Activated CD4-positive, alpha-beta T cell treated with anti-CD3 and anti-CD28 coated beads, Interleukin-2, amount 10 ng/mL, durations not matched to agents 24 days and 14 days (primary cell): ENCODE data around the gene SWI5. TPM values are rescaled to one million over a fixed set of nuclear protein-coding genes. Genes with fewer than 3 reads are reported as not detected.

Experiments
- DNase-seq: peaks from one replicate; pipeline ENCODE4 v3.0.0; 2022
- H3K27ac Mint-ChIP-seq: one replicate; pipeline ENCODE4 v1.8.0; 2022; ENCODE audit warnings: mild to moderate bottlenecking, mixed read lengths
- H3K27me3 Mint-ChIP-seq: one replicate; pipeline ENCODE4 v1.8.0; 2022; ENCODE audit warnings: mixed read lengths
- H3K36me3 Mint-ChIP-seq: one replicate; pipeline ENCODE4 v1.8.0; 2022; ENCODE audit warnings: low read depth, mild to moderate bottlenecking, mixed read lengths
- H3K4me1 Mint-ChIP-seq: one replicate; pipeline ENCODE4 v1.8.0; 2021; ENCODE audit warnings: mixed read lengths
- H3K4me3 Mint-ChIP-seq: one replicate; pipeline ENCODE4 v1.8.0; 2022; ENCODE audit warnings: mild to moderate bottlenecking, moderate library complexity, mixed read lengths
- H3K9me3 Mint-ChIP-seq: one replicate; pipeline ENCODE4 v1.8.0; 2021; ENCODE audit warnings: mixed read lengths
- intact Hi-C: fragments of 100-400 bp; cut with micrococcal nuclease; formaldehyde crosslinking; loops from one replicate; pipeline ENCODE4 v1.15.1; 2023
- total RNA-seq: library from RNA; stranded (reverse); gene quantifications from 2 replicates; pipeline ENCODE4 v1.2.3, GENCODE V29; 2022

SWI5 gene
- total RNA-seq, 1 donor from 2014 or later = 13.6 TPM

- H3K4me1 Mint-ChIP-seq = no peaks in the 10 kb centered on the region
- no peaks in the 10 kb centered on the region for H3K9me3 Mint-ChIP-seq
- peaks cover 20% of the 10 kb centered on the region for H3K36me3 Mint-ChIP-seq
- DNase-seq = no peak
- H3K4me3 Mint-ChIP-seq = no peak overlapping the region
- H3K27ac Mint-ChIP-seq = no peak overlapping the region
- H3K27me3 Mint-ChIP-seq = peaks cover 5% of the 10 kb centered on the region
- intact Hi-C loops = no loop called here
Measured at GRCh38 chr9:128257086-128257825, 18.8 kb upstream of the SWI5 start.

DNA sequence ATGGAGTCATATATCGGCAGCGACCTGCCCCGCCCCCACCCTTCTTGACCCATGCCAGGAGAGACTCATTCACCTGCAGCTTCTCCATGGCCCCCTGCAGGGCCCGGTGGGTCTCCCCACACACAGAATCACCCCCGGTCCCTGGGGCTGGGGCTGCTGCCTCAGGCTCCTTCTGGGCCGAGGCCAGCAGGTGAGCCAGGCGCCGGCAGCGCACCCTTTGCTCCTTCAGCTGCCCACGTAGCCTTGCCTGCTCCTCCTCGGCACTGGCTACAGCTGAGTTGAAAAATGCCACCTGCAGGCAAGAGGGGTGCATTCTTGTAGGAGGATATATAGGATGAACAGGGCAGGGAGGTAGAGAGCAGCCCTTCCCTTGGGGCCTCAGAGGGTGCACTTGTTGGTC lies 18.2 kb upstream of the SWI5 start:
- DNase-seq = no peak
- Mint-ChIP-seq H3K27me3 (peaks cover 3% of the 10 kb centered on the region), H3K4me3 (no peak overlapping the region), H3K4me1 (no peaks in the 10 kb centered on the region), H3K9me3 (no peaks in the 10 kb centered on the region), H3K27ac (no peak overlapping the region), H3K36me3 (peaks cover 27% of the 10 kb centered on the region)
- intact Hi-C loops = no loop called here

DNA sequence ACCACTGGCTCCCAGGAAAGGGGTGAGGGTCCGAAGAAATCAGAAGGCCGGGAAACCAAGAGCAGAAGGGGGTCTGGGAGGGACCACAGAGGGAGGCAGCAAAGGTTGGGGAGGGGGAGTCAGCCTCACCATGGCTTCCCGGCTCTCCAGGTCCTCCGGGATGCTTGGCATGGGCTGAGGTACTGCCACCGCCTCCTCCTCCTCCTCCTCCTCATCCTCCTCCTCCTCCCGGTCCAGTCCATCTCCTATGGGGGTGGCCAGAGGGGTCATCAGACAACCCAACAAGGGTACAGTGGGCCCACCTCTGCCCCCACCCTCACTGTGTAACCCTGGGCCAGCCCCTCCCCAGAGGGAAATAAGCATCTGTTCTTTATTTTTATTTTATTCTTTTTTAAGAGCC lies 17.8 kb upstream of the SWI5 start:
- no peaks in the 10 kb centered on the region for H3K4me1 Mint-ChIP-seq
- no peak overlapping the region for H3K27ac Mint-ChIP-seq
- no peak for DNase-seq
- intact Hi-C loops = no loop called here
- no peak overlapping the region for H3K4me3 Mint-ChIP-seq
- H3K9me3 Mint-ChIP-seq = no peaks in the 10 kb centered on the region
- H3K36me3 Mint-ChIP-seq = peaks cover 27% of the 10 kb centered on the region
- no peaks in the 10 kb centered on the region for H3K27me3 Mint-ChIP-seq

DNA sequence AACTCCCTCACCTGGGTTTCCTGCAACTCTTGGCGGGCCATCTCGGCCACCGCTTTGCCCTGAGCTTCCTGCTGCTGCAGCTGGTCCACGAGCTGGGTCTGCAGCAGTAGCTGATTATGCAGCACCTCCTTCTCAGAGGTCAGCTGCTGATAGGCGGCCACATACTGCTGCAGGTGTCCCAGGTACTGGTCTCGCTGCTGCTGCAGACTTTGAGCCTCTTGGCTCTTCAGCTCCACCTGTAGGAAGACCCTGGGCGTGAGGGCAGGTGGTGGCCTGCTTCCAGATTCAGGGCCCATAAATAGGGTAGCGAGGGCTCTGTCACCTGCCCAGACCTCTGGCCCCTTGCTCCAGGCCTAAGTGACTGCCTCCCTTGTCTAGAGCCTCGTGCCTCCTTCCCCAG lies 16.9 kb upstream of the SWI5 start:
- Mint-ChIP-seq H3K27ac (no peak overlapping the region), H3K27me3 (no peaks in the 10 kb centered on the region), H3K4me3 (no peak overlapping the region), H3K9me3 (no peaks in the 10 kb centered on the region), H3K36me3 (peaks cover 27% of the 10 kb centered on the region), H3K4me1 (no peaks in the 10 kb centered on the region)
- DNase-seq = no peak
- intact Hi-C loops = no loop called here

DNA sequence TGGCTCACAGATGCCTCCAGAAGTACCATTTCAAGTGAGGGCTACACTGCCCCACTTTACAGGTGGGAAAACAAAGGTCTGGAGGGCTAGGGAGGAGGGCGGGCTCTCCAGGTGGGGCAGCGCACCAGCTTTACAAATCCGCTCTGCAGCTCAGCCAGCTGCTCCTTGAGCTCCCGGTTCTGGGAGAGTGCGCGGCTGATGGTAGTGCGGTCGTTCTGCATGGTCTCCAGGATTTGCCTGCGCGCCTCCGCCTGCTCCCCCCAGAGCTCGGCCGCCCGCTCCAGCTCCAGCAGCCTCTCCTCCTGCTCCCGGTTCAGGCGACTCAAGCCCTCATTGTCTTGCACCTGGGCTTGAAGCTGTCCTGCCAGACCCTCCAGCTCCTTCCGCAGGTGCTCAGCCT lies 15.7 kb upstream of the SWI5 start:
- Mint-ChIP-seq H3K27ac (no peak overlapping the region), H3K27me3 (no peaks in the 10 kb centered on the region), H3K4me3 (no peak overlapping the region), H3K36me3 (peaks cover 32% of the 10 kb centered on the region), H3K9me3 (no peaks in the 10 kb centered on the region), H3K4me1 (no peaks in the 10 kb centered on the region)
- intact Hi-C loops = no loop called here
- DNase-seq = no peak

DNA sequence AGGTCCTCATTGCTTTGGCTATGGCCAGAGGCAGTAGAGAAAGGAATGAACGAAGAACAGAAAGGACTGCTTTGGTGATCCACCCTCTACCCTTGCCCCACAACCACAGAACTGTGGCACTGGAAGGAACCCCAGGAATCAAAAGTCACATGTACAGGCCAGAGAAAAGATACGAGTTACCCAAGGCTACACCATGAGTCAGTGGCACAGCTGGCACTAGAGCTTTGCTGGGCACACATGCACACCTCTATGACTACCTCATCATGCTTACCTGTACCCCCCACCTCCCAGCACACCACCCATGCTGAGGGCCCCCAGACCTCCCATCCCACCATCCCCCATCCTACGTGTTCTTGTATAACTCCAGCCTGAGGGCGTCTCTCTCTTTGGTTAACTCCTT lies 13.4 kb upstream of the SWI5 start:
- no peaks in the 10 kb centered on the region for H3K9me3 Mint-ChIP-seq
- intact Hi-C loops = no loop called here
- no peaks in the 10 kb centered on the region for H3K4me1 Mint-ChIP-seq
- H3K27ac Mint-ChIP-seq = peak overlapping the region; percentile 46
- peaks cover 34% of the 10 kb centered on the region for H3K36me3 Mint-ChIP-seq
- no peak for DNase-seq
- no peaks in the 10 kb centered on the region for H3K27me3 Mint-ChIP-seq
- H3K4me3 Mint-ChIP-seq = no peak overlapping the region

DNA sequence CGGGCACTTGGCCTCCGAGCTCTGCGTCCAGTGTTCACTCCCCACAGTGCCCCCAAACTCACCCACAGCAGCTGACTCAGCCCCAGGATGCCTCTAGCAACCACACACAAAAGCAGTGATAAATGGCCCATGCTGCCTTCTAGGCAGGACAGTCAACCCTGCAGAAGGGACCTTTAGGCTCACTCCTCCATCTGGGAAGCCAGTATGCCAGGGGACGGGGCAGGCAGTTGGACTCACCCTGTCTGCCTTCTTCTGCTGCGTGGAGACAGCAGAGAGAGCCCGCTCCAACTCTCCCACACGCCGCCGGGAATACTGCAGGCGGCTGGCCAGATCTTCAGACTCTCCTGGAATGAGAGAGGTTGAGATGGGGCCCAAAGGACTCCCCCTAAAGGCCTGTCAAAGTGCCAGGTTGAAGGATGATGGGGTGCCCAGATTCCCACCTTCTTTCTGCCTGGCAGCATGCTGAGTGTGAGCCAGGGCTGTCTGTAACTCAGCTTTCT lies 10.7 kb upstream of the SWI5 start:
- H3K4me3 Mint-ChIP-seq = no peak overlapping the region
- H3K36me3 Mint-ChIP-seq = peaks cover 33% of the 10 kb centered on the region
- no peaks in the 10 kb centered on the region for H3K9me3 Mint-ChIP-seq

DNA sequence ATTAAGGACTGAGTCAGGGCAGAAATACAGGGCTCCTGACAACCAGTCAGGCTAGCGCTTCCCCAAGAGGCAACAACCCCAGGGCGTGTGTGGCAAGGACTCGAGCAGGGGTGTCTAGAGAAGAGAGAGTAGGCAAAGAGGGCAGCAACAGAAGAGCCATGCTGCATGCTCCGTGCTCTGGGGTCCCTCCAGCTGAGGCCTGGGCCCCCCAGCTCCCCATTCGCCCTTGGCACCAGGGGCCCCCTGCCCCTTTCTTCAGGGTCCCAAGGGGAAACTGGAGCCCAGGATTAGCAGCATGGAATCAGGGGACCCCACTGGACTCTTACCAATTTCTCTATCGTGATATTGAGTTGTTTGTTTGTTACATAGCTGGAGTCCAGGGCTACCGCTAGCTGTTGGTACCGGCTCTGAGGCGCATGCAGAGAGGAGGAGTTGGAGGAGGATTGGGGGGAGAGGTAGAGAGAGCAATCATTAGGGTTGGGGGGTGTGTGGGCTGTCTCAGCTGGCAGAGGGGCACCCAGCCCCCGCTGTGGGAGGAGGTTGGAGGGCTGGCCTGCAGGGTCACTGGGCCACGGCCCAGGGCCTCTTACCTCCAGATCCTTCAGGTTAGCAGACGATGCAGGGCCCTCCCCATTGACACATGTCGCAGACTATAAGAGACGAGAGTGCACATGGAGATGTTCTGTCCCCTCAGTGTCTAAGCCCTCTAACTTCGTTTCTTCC lies 9.0 kb upstream of the SWI5 start:
- Mint-ChIP-seq H3K4me3 (no peak overlapping the region), H3K36me3 (peaks cover 28% of the 10 kb centered on the region), H3K4me1 (peaks cover 2% of the 10 kb centered on the region), H3K9me3 (no peaks in the 10 kb centered on the region), H3K27ac (no peak overlapping the region), H3K27me3 (no peaks in the 10 kb centered on the region)
- intact Hi-C loops = no loop called here
- no peak for DNase-seq

More for the DNA sequence above, 10.7 kb upstream of the SWI5 start:
- intact Hi-C loops = no loop called here
- no peak overlapping the region for H3K27ac Mint-ChIP-seq
- H3K27me3 Mint-ChIP-seq = no peaks in the 10 kb centered on the region
- DNase-seq = no peak
- no peaks in the 10 kb centered on the region for H3K4me1 Mint-ChIP-seq

DNA sequence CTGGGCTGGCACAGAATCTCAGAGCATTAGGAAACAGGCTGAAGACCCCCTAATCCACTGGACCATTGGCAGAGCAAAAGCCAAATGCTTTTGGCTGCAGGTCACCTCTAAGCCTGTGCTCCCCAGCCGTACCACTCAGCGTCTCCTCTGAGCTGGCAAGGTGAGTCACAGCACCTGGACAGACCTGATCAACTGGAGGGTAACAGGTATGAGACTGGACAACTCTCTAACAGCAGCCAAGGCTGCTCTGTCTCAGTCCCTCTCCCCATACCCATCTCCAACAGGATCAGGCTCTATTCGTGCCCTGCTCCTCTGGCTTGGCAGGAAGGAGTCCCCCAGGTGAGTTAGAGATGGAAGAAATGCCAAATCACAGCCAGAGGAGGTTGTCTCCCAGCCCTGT lies 5.0 kb upstream of the SWI5 start:
- Mint-ChIP-seq H3K36me3 (peaks cover 27% of the 10 kb centered on the region), H3K27ac (no peak overlapping the region), H3K27me3 (peaks cover 3% of the 10 kb centered on the region), H3K9me3 (no peaks in the 10 kb centered on the region), H3K4me3 (no peak overlapping the region), H3K4me1 (peaks cover 24% of the 10 kb centered on the region)
- DNase-seq = no peak
- intact Hi-C loops = no loop called here

- H3K4me3 Mint-ChIP-seq = no peak overlapping the region
- H3K9me3 Mint-ChIP-seq = no peaks in the 10 kb centered on the region
- H3K36me3 Mint-ChIP-seq = peaks cover 31% of the 10 kb centered on the region
- intact Hi-C loops = no loop called here
- H3K4me1 Mint-ChIP-seq = peaks cover 28% of the 10 kb centered on the region
- H3K27me3 Mint-ChIP-seq = peaks cover 3% of the 10 kb centered on the region
- H3K27ac Mint-ChIP-seq = no peak overlapping the region
- no peak for DNase-seq
Measured at GRCh38 chr9:128271512-128271911, 4.6 kb upstream of the SWI5 start.

- no peak overlapping the region for H3K27ac Mint-ChIP-seq
- no peaks in the 10 kb centered on the region for H3K9me3 Mint-ChIP-seq
Measured at GRCh38 chr9:128274245-128274644, 1.8 kb upstream of the SWI5 start.

GRCh38 chr9:128275198-128276007 lies 673 bp upstream of the SWI5 start, which contains the start of gene GOLGA2:
Gene GOLGA2 (minus strand): TSS chr9:128276007. CDS start chr9:128275976, 31 bp downstream.
- Mint-ChIP-seq H3K27ac (peak within 1 kb of the TSS; percentile 95), H3K36me3 (peaks cover 30% of the 10 kb centered on the region), H3K4me1 (peaks cover 45% of the 10 kb centered on the region), H3K27me3 (peaks cover 3% of the 10 kb centered on the region), H3K4me3 (peak within 1 kb of the TSS; percentile 93), H3K9me3 (no peaks in the 10 kb centered on the region)
- intact Hi-C loops = loop anchor here (1.0 kb wide), 5 partner anchors 25 to 147 kb away; partner anchors contain the start of gene SLC27A4
- DNase-seq = no peak

More at GRCh38 chr9:128274245-128274644, 1.8 kb upstream of the SWI5 start:
- Mint-ChIP-seq H3K4me1 (peaks cover 40% of the 10 kb centered on the region), H3K4me3 (peak overlapping the region; percentile 93), H3K27me3 (peaks cover 3% of the 10 kb centered on the region), H3K36me3 (peaks cover 29% of the 10 kb centered on the region)
- intact Hi-C loops = no loop called here
- DNase-seq = no peak

GRCh38 chr9:128276574-128277270 lies 646 bp downstream of the SWI5 start:
- peak overlapping the region; percentile 95 for H3K27ac Mint-ChIP-seq
- peaks cover 3% of the 10 kb centered on the region for H3K27me3 Mint-ChIP-seq
- no peaks in the 10 kb centered on the region for H3K9me3 Mint-ChIP-seq
- peak overlapping the region; percentile 93 for H3K4me3 Mint-ChIP-seq
- H3K36me3 Mint-ChIP-seq = peaks cover 25% of the 10 kb centered on the region
- H3K4me1 Mint-ChIP-seq = peaks cover 43% of the 10 kb centered on the region
- intact Hi-C loops = loop anchor here (1.0 kb wide), 5 partner anchors 26 to 148 kb away; partner anchors contain the start of gene SLC27A4
- no peak for DNase-seq
